Heart left ventricle (tissue), 13 donors: ENCODE data around the gene POLR1G.

Experiments
- POLR2A ChIP-seq, 2 donors: fragments of 450-650 bp; IDR thresholded peaks; one replicate each; pipeline ENCODE4 v1.6.1; 2017; ENCODE audit warnings: antibody characterized with exemption in 2 of 2, mild to moderate bottlenecking in 2 of 2, moderate library complexity in 2 of 2
- TF ChIP-seq, protein P1 (sequence below), 12 donors: fragments of 200-600 bp; sonication (generic) in 4 of 12; IDR thresholded peaks; one replicate each; pipeline versions ENCODE4 v1.5.0 to v1.8.0; 2018 to 2022; ENCODE audit warnings: antibody characterized with exemption in 12 of 12, mild to moderate bottlenecking in 5 of 12
- donor health status: ischemic (EF 13 %, LVEDD 7.1; RV severe dilation, severe dysfunction).
- donor health status: DM: no; HTN: yes; CAD: no.
- donor health status: DM: no; HTN: no; CAD: no.
- donor health status: ischemic (EF 25% LVEDD 6.9; RV normal size, moderate dysfunction).
- donor health status: ischemic (EF 25% LVEDD 5.7; RV mildly dilated, moderate dysfunction).
- donor health status: ischemic (EF 35%, LVEDD 5.7; RV mildly dilated, moderate dysfunction).
- donor health status: nonischemic (EF 11% LVEDD 7.7; RV severe dilation, severe dysfunction).
- donor health status: DM: yes; HTN: yes; CAD: no.
- donor health status: PGD.
- donor health status: ischemic (EF 29% LVEDD 5.4; RV normal size, mild dysfunction).
- donor health status: nonischemic (EF 23%, LVEDD 6.1; RV moderate dilation, normal function).

DNA sequence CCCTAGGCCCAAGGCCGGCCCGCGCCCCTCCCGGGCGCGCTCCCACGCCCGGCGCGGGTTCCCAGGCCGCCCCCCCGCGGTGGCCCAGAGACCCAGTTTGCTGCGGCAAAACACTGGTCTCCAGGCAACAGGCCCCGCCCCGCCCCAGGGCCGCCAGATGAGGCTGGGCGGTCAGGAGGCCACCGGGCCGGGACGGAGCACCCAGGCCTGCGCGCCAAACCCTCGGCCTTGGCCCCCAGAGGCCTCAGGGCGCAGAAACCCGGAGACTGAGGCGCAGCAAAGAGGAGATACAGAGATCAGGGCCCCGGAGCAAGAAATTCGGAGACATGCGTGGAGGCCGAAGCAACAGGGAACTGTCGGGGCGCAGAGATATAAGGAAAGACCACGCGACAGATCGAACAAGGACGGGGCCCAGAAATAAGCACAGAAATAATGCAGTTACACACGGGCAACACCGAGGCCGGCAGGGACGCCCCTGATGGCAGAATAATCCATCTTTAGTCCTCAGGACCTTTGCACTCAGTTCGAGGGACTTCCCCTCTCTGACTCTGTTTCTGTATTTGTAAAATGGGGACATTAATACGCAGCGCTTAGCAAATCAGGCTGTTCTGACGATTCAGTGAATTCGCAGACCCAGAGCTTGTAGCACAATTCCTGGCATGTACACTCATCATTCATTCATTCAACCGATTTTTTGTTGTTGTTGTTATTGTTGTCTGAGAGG is 38.0 kb downstream of the POLR1G start:
- TF ChIP-seq, protein P1, sequence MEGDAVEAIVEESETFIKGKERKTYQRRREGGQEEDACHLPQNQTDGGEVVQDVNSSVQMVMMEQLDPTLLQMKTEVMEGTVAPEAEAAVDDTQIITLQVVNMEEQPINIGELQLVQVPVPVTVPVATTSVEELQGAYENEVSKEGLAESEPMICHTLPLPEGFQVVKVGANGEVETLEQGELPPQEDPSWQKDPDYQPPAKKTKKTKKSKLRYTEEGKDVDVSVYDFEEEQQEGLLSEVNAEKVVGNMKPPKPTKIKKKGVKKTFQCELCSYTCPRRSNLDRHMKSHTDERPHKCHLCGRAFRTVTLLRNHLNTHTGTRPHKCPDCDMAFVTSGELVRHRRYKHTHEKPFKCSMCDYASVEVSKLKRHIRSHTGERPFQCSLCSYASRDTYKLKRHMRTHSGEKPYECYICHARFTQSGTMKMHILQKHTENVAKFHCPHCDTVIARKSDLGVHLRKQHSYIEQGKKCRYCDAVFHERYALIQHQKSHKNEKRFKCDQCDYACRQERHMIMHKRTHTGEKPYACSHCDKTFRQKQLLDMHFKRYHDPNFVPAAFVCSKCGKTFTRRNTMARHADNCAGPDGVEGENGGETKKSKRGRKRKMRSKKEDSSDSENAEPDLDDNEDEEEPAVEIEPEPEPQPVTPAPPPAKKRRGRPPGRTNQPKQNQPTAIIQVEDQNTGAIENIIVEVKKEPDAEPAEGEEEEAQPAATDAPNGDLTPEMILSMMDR (IDR thresholded peaks at IDR 0.05) = no peak
- TF ChIP-seq POLR2A (IDR thresholded peaks at IDR 0.05) = peak in 1 of 2 donors; percentile 50
